ENCODE results near the gene LPP.

LPP gene

GRCh38 chr3:188197388-188197847 lies 43.5 kb downstream of the LPP start:
- no peak for DNase-seq (ENCODE audit: low spot score)

DNA sequence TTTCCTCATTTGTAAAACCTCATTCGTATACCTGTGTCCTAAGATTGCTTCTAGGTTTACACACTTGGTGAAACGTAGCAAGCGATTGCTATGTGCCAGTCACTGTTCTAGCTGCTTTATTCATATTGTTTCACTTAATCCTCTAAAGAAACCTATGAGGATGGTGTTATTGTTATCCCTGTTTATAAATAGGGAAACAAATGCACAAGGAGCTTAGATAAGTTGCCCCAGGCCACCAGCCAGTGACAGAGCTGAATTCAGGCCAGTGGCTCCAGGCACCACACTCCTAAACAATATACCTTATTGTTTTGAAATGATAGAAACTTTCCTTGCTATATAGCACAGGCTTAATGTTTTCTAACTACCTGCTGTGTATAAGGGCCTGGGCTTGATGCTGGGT lies 44.0 kb downstream of the LPP start:
- no peak for DNase-seq (ENCODE audit: low spot score)

GRCh38 chr3:188198760-188199327 lies 44.9 kb downstream of the LPP start:
- DNase-seq (ENCODE audit: low spot score): no peak

DNA sequence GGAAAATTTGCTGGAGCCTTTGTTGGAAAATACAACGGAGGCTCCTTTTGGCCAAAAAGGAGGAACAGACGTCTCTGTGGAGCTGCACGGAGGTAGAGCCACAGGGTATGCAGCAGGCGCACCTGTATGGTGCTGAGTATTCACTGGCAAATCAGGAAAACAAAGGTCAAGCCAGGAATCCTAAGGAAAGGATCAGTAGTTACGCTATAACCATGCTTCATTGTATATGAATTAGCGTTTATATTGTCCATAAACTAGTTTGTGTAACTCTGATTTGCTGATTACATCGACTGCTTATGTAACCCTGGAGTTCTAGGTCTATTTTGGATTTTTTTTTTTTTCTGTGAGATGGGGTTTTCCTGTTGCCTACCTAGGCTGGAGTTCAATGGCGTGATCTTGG lies 45.4 kb downstream of the LPP start:
- no peak for DNase-seq (ENCODE audit: low spot score)

- no peak for DNase-seq (ENCODE audit: low spot score)
Measured at GRCh38 chr3:188200481-188200880, 46.5 kb downstream of the LPP start.

GRCh38 chr3:188202358-188203138 lies 48.6 kb downstream of the LPP start:
- DNase-seq (ENCODE audit: low spot score): no peak

DNA sequence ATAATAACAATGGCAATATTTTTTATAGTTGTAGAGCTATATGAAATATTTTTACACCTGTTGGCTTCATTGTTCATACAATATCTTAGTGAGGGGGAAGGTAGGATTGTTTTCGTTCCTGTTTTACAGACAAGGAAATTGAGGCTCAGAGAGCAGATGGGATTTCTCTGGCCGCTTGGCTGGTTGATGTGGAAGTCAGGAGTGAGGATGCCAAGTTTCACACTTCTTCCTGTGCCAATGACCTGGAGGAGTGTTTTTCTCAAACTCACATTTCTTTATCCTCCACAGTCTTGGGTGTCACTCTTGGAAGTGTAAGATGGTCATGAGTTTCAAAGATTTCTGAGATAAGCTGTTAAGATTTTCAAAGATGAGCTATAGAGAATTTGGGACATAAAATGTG lies 50.6 kb downstream of the LPP start:
- no peak for DNase-seq (ENCODE audit: low spot score)

GRCh38 chr3:188205992-188206416 lies 52.0 kb downstream of the LPP start:
- DNase-seq (ENCODE audit: low spot score): no peak

- DNase-seq (ENCODE audit: low spot score): no peak
Measured at GRCh38 chr3:188206787-188207186, 52.8 kb downstream of the LPP start.

DNA sequence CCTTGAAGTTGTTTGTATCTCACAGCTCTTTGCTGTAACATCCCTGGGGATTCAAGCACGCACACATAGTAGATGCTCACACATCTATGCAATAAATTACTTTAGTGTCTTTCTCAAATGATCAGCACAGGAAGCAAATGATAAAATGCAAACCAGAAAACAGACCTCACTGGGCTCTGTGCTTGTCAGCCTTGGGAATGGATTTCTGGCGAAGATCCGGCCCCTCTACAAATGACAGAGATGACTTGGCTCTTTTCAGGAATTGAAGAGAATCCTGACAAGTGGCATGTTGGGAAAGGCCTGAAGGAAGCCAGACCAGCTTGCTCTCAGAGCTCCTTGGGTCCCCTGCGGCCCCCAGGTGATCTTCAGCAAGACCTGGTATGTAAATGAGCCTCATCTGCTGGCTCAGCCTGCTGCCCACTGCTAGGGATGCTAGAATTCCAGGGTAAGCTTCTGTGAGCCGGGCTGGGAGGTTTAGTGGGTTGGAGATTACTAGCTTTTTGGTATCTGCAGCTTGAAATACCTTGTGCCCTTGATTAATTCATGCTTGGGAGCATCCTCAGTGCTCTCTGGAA lies 54.1 kb downstream of the LPP start:
- no peak for DNase-seq (ENCODE audit: low spot score)

DNA sequence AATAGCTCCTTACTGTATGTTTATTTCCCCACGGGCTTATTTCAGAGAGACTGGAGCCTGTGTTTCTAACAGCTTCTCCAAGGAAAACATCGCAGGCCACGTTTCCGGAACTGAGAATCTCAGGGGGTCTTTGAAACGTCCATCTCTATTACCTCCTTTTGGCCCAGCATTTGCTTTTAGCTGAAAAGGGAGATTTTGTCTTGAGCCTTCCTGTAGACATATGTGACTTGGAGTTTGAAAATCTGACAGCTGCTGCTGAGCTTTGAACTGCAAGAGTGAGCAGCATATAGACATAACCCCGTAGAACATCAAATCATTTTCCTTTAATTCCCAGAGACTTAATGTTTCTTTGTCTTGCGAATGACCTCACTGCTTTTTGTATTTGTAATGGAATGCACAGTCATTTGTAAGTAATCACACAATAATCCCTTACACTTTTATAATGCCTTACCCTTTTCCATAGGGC lies 54.6 kb downstream of the LPP start:
- DNase-seq (ENCODE audit: low spot score): no peak

GRCh38 chr3:188209034-188209433 lies 55.1 kb downstream of the LPP start:
- DNase-seq (ENCODE audit: low spot score): no peak

DNA sequence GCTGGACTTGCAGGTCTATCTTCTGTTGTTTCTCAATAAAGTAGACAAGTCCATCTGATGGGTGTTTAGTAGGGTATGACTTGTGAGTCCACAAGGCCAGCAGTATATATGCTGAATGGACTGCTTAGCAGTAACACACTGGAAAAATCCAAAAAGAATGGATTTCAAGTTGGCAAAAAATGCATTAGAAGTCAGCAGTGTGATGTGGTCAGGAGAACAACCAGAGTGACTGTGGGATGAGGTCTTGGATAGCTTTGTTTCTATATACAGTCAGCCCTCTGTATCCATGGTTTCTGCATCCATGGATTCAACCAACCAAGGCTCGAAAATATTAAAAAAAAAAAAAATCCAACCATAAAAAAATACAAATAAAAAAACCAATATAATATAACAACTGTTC lies 55.8 kb downstream of the LPP start:
- DNase-seq (ENCODE audit: low spot score): no peak

DNA sequence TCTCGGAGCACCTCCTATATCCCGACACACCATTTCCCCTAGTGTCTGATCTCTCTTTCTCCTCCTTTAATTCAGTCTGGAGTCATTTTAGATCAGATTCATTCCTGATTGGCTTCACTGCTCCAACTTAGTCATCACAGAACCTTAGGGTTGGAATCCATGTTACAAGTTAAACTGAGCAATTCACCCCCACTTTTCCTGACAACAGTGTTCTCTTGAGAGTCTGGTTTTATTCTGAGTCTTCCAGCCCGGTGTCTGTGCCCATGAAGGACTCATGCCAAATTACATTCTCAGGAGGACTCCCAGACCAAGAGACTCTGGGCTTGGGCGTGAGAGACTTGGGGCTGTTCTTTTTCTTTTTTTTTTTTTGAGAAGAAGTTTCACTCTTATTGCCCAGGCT lies 57.5 kb downstream of the LPP start:
- DNase-seq (ENCODE audit: low spot score): no peak

DNA sequence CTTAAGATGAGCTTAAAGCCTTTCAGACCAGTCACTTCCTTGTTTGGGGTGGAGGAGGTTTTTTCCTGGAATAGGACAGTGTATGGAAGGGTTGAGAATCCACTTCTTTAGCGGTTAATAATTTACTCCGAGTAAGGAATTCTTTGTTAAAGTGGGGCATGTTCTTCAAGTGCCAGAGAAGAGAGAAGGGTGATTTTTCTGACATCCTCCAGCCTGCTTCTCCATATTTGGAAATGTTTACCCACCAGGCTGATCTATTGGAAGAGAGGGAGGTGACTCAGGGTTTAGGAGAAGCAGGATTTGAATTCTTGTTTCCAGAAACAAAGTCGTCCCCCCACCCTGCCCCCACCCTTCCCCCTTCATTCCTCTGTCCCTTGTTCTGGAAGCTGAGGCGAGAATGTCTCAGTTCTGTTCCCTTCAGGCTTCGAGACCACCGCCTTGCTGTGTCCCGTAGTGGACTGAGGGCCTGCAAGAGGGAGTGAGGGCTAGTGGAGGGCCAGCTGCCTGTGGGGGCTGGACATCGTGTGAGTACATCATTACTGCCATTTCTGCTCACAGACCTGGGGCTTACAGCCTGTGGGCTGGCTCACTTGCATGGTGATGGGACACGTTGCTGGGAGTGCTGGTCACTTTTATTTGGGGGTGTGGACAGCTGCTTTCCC lies 58.5 kb downstream of the LPP start:
- DNase-seq (ENCODE audit: low spot score): no peak

DNA sequence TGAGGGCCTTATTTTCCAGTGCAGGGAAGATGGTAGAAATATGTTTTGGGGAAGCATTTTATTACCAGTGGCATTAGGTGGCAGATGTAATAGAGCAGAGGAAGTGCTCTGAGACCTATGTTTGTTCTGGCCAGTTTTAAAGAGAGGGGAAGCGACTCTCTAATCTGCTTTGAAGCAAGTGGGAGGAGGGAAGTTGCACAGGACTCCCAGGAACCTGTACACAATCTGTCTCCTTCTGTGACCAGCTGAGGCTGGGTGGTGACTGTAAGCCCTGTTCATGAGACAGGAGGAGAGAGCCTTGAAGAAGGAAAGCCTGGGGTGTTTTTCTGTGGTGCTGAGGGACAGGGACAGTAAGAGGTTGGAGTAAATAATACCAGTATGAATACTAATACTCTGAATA lies 60.5 kb downstream of the LPP start:
- DNase-seq (ENCODE audit: low spot score): no peak

- no peak for DNase-seq (ENCODE audit: low spot score)
Measured at GRCh38 chr3:188215129-188215528, 61.2 kb downstream of the LPP start.

DNA sequence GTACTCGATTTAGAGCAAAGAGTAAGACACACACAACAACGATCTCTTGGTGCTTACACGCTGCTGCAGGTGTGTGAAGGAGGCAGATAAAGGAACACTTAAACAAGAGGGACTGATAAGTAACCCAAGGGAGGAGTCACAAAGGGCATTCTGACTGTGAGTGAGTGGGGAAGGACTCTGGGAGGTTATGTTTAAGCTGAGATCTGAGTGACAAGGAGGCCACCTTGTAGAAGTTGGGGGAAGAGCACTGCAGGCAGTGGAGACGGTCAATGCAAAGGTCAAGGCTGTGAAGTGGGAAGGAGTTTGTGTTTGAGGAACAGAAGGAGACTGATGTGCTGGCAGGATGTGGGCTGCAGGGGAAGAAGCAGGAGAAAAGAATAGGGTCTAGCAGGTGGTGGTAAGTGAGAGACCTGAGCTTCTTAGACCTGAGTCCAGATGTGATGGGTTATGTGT lies 63.1 kb downstream of the LPP start:
- DNase-seq (ENCODE audit: low spot score): no peak

GRCh38 chr3:188217726-188218125 lies 63.8 kb downstream of the LPP start:
- no peak for DNase-seq (ENCODE audit: low spot score)

DNA sequence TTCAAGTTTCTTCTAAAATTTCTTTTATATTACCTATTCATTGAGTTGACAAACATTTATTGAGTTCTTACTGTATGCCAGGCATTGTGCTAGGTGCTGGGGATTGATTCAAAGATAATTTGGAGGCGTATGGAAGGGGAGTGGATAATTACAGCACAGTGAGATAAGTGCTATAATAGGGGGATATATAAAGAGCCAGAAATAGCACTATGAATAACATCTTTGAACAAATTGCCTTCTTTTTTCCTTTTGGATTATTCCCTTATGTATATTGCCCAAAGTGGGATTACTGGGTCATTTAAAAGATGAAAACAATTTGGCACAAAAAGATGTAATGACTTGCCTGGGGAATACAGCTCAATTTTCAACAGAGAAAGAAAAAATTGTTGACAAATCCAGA lies 64.6 kb downstream of the LPP start:
- DNase-seq (ENCODE audit: low spot score): no peak

- no peak for DNase-seq (ENCODE audit: low spot score)
Measured at GRCh38 chr3:188219147-188219546, 65.2 kb downstream of the LPP start.

DNA sequence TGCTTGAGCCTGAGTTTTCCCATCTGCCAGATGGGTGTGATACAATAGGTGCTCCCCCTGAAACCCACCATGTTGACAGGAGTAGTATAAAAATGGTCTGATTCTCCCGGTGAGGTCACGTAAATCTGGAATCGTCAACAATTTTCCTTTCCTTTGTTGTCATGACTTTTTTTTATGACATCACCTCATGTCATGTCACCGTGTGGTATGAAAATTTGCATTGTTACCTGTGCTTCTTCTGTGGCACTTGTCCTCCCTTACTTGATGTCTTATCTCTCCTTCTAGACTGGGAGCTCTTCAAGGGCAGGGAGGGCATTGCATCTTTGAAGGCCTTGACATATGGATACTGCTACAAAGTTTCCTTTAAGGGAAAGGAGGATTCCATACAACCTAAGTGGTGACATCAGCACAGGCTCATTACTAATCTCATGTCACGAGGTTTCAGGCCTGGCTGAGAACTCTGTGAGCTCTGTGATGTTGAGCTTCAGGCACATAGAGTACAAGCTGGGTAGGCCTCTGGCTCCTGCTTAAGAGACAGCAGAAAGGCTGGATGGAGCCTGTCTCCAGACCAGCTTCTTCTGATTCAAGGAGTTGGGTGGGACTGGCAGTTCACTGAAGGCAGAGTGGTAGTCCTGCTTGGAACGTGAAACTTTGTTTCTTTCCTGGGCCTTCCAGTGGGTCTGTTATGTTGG lies 66.3 kb downstream of the LPP start:
- no peak for DNase-seq (ENCODE audit: low spot score)

All from putamen (tissue), 1 donor.